HepG2 (cell line): ENCODE data around the gene AUTS2.

Experiments
- GABPA ChIP-seq, 2 experiments: IDR thresholded peaks; 2 replicates each; pipeline ENCODE4 v1.6.1; 2011 to 2016; ENCODE audit warnings: low read depth in 2 of 2, low read length in 1 of 2, missing biosample characterization in 1 of 2, missing genetic modification characterization in 1 of 2
- MYC ChIP-seq: sonication (generic); formaldehyde crosslinking; IDR thresholded peaks from 2 replicates; pipeline ENCODE4 v1.9.0; 2021; ENCODE audit warnings: missing genetic modification reagents, borderline replicate concordance

GRCh38 chr7:70379210-70379609 is 780.9 kb downstream of the AUTS2 start:
- TF ChIP-seq GABPA (IDR thresholded peaks at IDR 0.05; ENCODE audit: low read depth, low read length) (no peak), GABPA (CRISPR knock-in tag; IDR thresholded peaks at IDR 0.05; ENCODE audit: low read depth) (no peak), MYC (no peak)
